ENCODE results near the gene YPEL2. TPM values are rescaled to one million over a fixed set of nuclear protein-coding genes. Genes with fewer than 3 reads are reported as not detected.
A peak's percentile ranks its signal among the peaks of the same experiment; 100 is the strongest.
"Not testable (repeated sequence)": the region's sequence is repeated elsewhere in the genome, so short reads cannot be mapped to it uniquely, and the experiment has no call there.

Gene YPEL2
- polyA plus RNA-seq, 12 donors = 11.6 to 20.6 (median 15.5) TPM; not detected in 1

- no peak for DNase-seq
Measured at GRCh38 chr17:59373882-59374495, 42.5 kb downstream of the YPEL2 start.

- DNase-seq = no peak
Measured at GRCh38 chr17:59374612-59375011, 43.2 kb downstream of the YPEL2 start.

DNA sequence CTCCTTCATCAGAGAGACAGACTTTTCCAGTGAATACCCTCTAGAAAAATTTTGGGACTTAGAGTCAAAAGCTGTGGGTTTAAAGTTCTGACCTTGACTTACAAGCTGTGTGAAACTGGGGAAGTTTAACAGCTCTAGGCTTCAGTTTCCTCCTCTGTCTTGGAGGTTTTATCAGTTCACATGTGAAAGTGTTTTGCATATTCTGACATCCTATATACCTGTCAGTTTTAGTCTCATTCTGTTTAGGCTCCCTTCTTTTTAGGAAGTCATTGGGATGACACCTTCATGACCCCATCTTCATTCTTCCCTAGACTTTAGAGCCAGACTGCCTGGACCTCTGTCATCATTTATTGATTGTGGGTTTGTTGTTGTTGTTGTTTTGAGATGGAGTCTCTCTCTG, 44.4 kb downstream of the YPEL2 start:
- no peak for DNase-seq

GRCh38 chr17:59376506-59376905, 45.1 kb downstream of the YPEL2 start:
- no peak for DNase-seq

GRCh38 chr17:59377410-59377809, 46.0 kb downstream of the YPEL2 start:
- no peak for DNase-seq

- no peak for DNase-seq
Measured at GRCh38 chr17:59378675-59379074, 47.2 kb downstream of the YPEL2 start.

DNA sequence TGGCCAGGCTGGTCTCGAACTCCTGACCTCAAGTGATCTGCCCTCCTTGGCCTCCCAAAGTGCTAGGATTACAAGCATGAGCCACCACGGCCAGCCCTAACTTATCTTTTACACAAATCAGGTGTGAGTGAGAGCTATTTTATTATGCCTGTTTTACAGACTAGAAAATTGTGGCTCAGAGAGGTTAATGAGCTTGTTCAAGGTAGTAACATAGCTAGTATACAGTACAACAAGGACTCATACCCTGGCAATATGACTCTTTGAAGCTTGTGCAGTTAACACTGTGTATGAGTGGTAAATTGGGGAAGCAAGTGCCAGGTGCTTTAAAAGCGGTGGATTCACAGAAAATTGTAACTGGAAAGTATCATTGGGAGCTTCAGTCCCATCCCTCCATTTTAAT, 49.0 kb downstream of the YPEL2 start:
- no peak for DNase-seq

DNA sequence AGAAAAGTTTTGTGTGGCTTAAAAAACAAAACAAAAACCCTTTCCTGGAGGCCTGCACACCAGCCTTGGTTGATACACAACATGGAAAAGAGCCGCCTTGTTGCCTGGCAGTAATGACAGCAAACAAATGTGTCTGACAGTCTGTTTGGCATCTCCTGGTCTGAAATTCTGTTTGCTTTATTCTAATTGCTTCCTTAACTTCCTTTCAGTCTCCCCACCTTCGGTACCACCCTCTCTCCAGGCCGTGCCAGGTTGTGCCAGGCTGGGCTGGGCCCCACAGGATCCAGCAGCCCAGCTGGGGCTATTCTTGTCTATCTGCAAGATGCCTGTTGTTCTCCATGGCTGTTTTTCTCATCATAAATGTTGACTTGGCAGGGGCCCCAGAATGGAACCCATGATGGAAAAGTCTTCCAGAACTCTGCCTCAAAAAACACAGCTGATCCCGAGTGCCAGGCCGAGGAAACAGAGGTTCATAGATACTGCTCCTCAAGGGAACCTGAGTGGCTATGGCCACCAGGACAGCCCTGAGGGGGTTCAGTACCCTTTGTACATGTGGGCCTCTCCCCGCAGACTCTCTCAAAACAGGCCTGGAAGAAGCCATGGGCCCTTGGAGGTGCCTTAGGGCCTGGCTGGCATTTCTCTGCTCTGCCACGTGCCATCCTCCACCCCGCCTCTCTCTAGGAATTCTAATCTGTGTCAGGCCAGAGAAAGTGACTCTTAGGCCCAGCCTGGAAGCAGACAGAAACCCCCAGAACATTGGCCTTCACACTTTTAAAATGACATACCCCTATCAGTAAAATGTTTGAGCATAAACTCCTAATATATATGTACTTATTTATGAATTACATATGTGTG, 50.5 kb downstream of the YPEL2 start:
- DNase-seq = peak; percentile 57

- DNase-seq = no peak
Measured at GRCh38 chr17:59383893-59384292, 52.4 kb downstream of the YPEL2 start.

DNA sequence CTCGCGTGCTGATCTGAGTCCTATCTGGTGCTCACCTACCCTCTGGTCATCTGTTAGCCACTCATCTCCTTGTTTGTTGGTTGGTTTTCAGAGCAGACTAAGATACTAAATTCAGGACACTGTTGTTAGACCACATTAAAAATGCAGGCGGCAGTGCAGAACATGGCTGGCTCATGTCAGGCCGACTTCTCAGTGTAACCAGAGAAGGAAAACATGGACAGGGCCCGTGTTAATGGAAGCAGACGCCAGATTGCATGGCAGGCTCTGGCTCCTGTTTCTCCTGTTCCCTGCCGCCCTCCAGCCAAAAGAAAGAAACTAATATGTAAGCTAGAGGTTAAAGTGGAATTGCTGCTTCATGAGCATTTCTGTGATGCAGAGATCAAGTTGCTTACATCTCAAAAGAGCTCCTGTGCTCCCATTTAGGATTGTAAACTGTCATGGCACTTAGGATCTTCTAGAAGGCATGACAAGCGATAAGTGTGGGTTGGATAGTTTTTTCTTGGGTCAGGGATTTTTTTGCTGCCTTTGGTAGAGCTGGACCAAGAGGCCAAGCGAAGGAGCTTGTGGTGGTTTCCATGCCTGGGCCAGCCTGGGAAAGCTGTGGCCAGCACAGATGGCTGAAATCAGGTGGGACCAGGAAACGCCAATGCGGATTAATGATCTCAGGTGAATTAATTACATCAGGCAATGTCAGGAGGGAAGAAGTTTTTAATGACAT, 56.1 kb downstream of the YPEL2 start:
- no peak for DNase-seq

DNA sequence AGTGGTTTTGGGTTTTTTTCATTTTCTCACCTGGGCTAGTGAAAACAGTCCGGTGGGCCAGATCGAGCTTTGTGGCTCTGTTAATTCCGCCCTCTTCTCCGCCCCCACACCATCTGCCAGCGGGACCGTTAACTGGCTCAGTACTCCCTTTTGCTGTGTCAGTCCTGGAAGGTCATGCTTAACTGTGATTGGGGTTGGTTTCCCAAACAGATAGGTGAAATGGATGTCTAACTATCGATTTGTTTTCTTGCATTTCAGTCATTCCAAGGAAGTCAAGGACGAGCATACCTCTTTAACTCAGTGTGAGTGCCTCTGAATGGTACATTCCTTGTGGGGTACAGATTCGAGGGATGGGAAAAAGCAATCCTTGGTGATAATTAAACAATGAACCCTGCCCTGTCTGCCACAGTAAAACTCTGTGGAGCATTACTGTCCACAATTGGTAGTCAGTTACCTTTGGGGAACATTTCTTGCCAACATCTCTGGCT, 56.7 kb downstream of the YPEL2 start:
- DNase-seq = no peak

- no peak for DNase-seq
Measured at GRCh38 chr17:59389066-59389465, 57.6 kb downstream of the YPEL2 start.

- no peak for DNase-seq
Measured at GRCh38 chr17:59391021-59391420, 59.6 kb downstream of the YPEL2 start.

GRCh38 chr17:59392973-59393679, 61.7 kb downstream of the YPEL2 start:
- DNase-seq = no peak

DNA sequence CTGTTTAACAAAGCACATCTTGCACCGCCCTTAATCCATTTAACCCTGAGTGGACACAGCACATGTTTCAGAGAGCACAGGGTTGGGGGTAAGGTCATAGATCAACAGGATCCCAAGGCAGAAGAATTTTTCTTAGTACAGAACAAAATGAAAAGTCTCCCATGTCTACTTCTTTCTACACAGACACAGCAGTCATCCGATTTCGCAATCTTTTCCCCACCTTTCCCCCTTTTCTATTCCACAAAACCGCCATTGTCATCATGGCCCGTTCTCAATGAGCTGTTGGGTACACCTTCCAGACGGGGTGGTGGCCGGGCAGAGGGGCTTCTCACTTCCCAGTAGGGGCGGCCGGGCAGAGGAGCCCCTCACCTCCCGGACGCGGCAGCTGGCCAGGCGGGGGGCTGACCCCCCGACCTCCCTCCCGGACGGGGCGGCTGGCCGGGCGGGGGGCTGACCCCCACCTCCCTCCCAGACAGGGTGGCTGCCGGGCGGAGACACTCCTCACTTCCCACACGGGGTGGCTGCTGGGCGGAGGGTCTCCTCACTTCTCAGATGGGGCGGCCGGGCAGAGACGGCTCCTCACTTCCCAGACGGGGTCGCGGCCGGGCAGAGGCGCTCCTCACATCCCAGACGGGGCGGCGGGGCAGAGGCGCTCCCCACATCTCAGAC, 62.4 kb downstream of the YPEL2 start:
- DNase-seq = not testable (repeated sequence)

GRCh38 chr17:59396134-59396826, 64.8 kb downstream of the YPEL2 start:
- DNase-seq = no peak

GRCh38 chr17:59397316-59398073, 66.0 kb downstream of the YPEL2 start:
- DNase-seq = no peak

- DNase-seq = no peak
Measured at GRCh38 chr17:59399914-59400313, 68.5 kb downstream of the YPEL2 start.

GRCh38 chr17:59400858-59401257, 69.4 kb downstream of the YPEL2 start:
- no peak for DNase-seq

DNA sequence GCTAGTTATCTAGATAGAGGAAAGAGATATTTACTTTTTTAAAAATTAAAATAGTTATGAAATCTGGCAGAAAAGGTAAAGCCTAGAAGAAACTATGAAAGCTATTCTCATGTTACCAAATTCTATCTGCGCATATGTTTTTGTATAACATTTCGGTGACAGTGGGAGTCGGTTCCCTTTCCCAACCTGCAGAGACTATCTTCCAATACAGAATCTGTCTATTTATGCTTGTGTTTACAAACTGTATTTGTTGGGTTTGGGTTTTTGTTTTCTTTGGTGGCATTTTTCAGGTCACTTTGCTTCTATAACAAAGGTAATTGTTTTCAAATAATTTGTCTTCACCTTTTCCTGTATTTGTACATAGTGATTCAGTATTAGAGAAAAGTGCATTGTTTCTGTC, 69.8 kb downstream of the YPEL2 start:
- DNase-seq = no peak

Data from muscle of arm (tissue), 12 donors.